ENCODE data around the gene EIF3J. TPM values are rescaled to one million over a fixed set of nuclear protein-coding genes. Genes with fewer than 3 reads are reported as not detected.

The EIF3J gene
- total RNA-seq, 1 donor from 2014 or later = 47.7 TPM

- no peaks in the 10 kb centered on the region for H3K36me3 ChIP-seq (ENCODE audit: control insufficient read depth, insufficient read depth, low read length)
Observed at GRCh38 chr15:44595656-44596510, 58.9 kb downstream of the EIF3J start.

DNA sequence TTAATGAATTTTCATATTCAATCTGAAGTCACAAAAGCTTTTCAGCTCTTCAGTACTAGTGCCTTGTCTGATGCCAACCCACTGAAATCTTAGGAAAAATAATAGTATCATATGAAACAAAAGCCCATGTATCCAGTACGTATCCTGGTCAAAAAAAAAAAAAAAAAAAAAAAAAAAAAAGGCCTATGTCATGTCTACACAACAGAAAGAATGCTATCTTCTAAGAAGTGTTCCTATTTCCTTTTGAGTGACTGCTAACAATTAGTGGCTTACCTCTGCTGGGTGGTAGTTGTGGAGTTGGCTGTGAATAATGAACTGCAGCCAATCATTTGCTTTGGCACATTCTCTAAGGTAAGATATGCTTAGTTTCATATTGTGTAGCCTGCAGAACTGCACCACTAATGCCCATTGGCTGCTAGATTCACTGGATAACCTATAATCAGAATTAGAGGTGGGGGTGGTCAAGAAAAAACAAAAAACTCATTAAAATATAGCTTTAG is 59.6 kb downstream of the EIF3J start:
- H3K36me3 ChIP-seq (ENCODE audit: control insufficient read depth, insufficient read depth, low read length) = no peaks in the 10 kb centered on the region
- TF ChIP-seq, protein P1, sequence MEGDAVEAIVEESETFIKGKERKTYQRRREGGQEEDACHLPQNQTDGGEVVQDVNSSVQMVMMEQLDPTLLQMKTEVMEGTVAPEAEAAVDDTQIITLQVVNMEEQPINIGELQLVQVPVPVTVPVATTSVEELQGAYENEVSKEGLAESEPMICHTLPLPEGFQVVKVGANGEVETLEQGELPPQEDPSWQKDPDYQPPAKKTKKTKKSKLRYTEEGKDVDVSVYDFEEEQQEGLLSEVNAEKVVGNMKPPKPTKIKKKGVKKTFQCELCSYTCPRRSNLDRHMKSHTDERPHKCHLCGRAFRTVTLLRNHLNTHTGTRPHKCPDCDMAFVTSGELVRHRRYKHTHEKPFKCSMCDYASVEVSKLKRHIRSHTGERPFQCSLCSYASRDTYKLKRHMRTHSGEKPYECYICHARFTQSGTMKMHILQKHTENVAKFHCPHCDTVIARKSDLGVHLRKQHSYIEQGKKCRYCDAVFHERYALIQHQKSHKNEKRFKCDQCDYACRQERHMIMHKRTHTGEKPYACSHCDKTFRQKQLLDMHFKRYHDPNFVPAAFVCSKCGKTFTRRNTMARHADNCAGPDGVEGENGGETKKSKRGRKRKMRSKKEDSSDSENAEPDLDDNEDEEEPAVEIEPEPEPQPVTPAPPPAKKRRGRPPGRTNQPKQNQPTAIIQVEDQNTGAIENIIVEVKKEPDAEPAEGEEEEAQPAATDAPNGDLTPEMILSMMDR (IDR thresholded peaks at IDR 0.05; ENCODE audit: insufficient read depth, low read length, poor library complexity, severe bottlenecking) = no peak

More at GRCh38 chr15:44595656-44596510, 58.9 kb downstream of the EIF3J start:
- Histone ChIP-seq H3K27me3 (ENCODE audit: control insufficient read depth, insufficient read depth, low read length) (no peaks in the 10 kb centered on the region), H3K4me3 (ENCODE audit: low read depth, low read length) (no peak overlapping the region)
- no peak for DNase-seq (ENCODE audit: low read depth)
- TF ChIP-seq, protein P1 (IDR thresholded peaks at IDR 0.05; ENCODE audit: insufficient read depth, low read length, poor library complexity, severe bottlenecking) = no peak

DNA sequence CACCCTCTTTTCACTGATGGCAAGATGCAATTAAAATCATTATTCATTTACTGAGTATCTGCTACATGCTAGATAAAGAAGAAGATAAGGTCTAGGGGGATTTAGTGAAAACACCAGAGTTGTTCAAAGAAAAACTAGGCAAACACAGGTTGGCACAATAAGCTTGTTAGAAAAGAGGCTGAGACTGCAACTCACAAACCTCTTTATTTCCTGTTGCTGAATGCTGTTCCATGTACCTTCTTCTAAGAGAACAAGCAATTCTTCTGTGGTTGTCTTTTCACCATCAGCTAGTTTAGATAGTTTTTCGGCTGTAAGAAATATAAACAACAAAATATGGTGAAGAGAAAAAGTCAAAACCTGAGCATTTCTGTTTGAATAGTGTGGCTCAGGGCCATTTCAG is 61.1 kb downstream of the EIF3J start:
- Histone ChIP-seq H3K36me3 (ENCODE audit: control insufficient read depth, insufficient read depth, low read length) (no peaks in the 10 kb centered on the region), H3K27me3 (ENCODE audit: control insufficient read depth, insufficient read depth, low read length) (no peaks in the 10 kb centered on the region), H3K4me3 (ENCODE audit: low read depth, low read length) (no peak overlapping the region)
- no peak for DNase-seq (ENCODE audit: low read depth)
- TF ChIP-seq, protein P1 (IDR thresholded peaks at IDR 0.05; ENCODE audit: insufficient read depth, low read length, poor library complexity, severe bottlenecking) = no peak

More for the DNA sequence above, 59.6 kb downstream of the EIF3J start:
- DNase-seq (ENCODE audit: low read depth) = no peak
- H3K27me3 ChIP-seq (ENCODE audit: control insufficient read depth, insufficient read depth, low read length) = no peaks in the 10 kb centered on the region
- no peak overlapping the region for H3K4me3 ChIP-seq (ENCODE audit: low read depth, low read length)

GRCh38 chr15:44598892-44599291 is 61.9 kb downstream of the EIF3J start:
- Histone ChIP-seq H3K36me3 (ENCODE audit: control insufficient read depth, insufficient read depth, low read length) (no peaks in the 10 kb centered on the region), H3K27me3 (ENCODE audit: control insufficient read depth, insufficient read depth, low read length) (no peaks in the 10 kb centered on the region), H3K4me3 (ENCODE audit: low read depth, low read length) (no peak overlapping the region)
- DNase-seq (ENCODE audit: low read depth) = no peak
- TF ChIP-seq, protein P1 (IDR thresholded peaks at IDR 0.05; ENCODE audit: insufficient read depth, low read length, poor library complexity, severe bottlenecking) = no peak

GRCh38 chr15:44603126-44603525 is 66.2 kb downstream of the EIF3J start:
- no peak for DNase-seq (ENCODE audit: low read depth)
- no peaks in the 10 kb centered on the region for H3K36me3 ChIP-seq (ENCODE audit: control insufficient read depth, insufficient read depth, low read length)
- no peak overlapping the region for H3K4me3 ChIP-seq (ENCODE audit: low read depth, low read length)
- H3K27me3 ChIP-seq (ENCODE audit: control insufficient read depth, insufficient read depth, low read length) = no peaks in the 10 kb centered on the region
- TF ChIP-seq, protein P1 (IDR thresholded peaks at IDR 0.05; ENCODE audit: insufficient read depth, low read length, poor library complexity, severe bottlenecking) = no peak

Data from kidney epithelial cell (primary cell).